HEK293 (cell line): ENCODE results near the gene CYP2F1.

Source experiments
- CTCF ChIP-seq: fragments of 450-650 bp; formaldehyde crosslinking; IDR thresholded peaks from 2 replicates; pipeline ENCODE4 v1.5.1; 2016; ENCODE audit warnings: missing biosample characterization, missing genetic modification characterization
- HOXC10 ChIP-seq: sonication (generic); formaldehyde crosslinking; IDR thresholded peaks from 2 replicates; pipeline ENCODE4 v1.8.1; 2023; ENCODE audit warnings: mild to moderate bottlenecking, missing genetic modification reagents
- MYNN ChIP-seq: fragments of 450-650 bp; formaldehyde crosslinking; IDR thresholded peaks from 2 replicates; pipeline ENCODE4 v1.5.1; 2016; ENCODE audit warnings: missing biosample characterization, missing genetic modification characterization, borderline replicate concordance
- SALL2 ChIP-seq: fragments of 450-650 bp; formaldehyde crosslinking; IDR thresholded peaks from 2 replicates; pipeline ENCODE4 v1.5.0; 2017; ENCODE audit warnings: missing biosample characterization, mild to moderate bottlenecking, missing genetic modification characterization, borderline replicate concordance
- SP3 ChIP-seq: fragments of 450-650 bp; formaldehyde crosslinking; IDR thresholded peaks from 2 replicates; pipeline ENCODE4 v1.5.1; 2016; ENCODE audit warnings: missing biosample characterization, missing genetic modification characterization
- ZBTB1 ChIP-seq: fragments of 450-650 bp; formaldehyde crosslinking; IDR thresholded peaks from 2 replicates; pipeline ENCODE4 v1.5.1; 2016; ENCODE audit warnings: missing biosample characterization, missing genetic modification characterization
- ZBTB21 ChIP-seq: fragments of 450-650 bp; formaldehyde crosslinking; IDR thresholded peaks from 2 replicates; pipeline ENCODE4 v1.5.1; 2017; ENCODE audit warnings: missing biosample characterization, missing genetic modification characterization
- ZNF114 ChIP-seq: fragments of 450-650 bp; formaldehyde crosslinking; IDR thresholded peaks from 2 replicates; pipeline ENCODE4 v1.5.0; 2017; ENCODE audit warnings: missing biosample characterization, missing genetic modification characterization
- ZNF274 ChIP-seq, 2 experiments: fragments of 200-500 bp in 1 of 2; fragments of 450-650 bp in 1 of 2; sonication (Bioruptor generic) in 1 of 2; formaldehyde crosslinking in 1 of 2; IDR thresholded peaks; 2 replicates each; pipeline versions ENCODE4 v1.5.1 to v1.6.1; 2014 to 2016; ENCODE audit warnings: borderline replicate concordance in 1 of 2, inconsistent platforms in 1 of 2, low read length in 1 of 2, missing biosample characterization in 1 of 2, missing genetic modification characterization in 1 of 2
- ZNF341 ChIP-seq: fragments of 450-650 bp; formaldehyde crosslinking; IDR thresholded peaks from 2 replicates; pipeline ENCODE4; 2016; ENCODE audit warnings: low read depth, missing biosample characterization, missing genetic modification characterization
- ZNF37A ChIP-seq: fragments of 450-650 bp; IDR thresholded peaks from 2 replicates; pipeline ENCODE4 v1.5.1; 2018; ENCODE audit warnings: missing biosample characterization, missing genetic modification characterization
- ZNF639 ChIP-seq: fragments of 450-650 bp; formaldehyde crosslinking; IDR thresholded peaks from 2 replicates; pipeline ENCODE4 v1.5.1; 2016; ENCODE audit warnings: missing biosample characterization, missing genetic modification characterization

GRCh38 chr19:41128692-41129091 lies 14.5 kb downstream of the CYP2F1 start:
- TF ChIP-seq CTCF (tag by site-specific recombination) (no peak), SALL2 (no peak), ZNF37A (tag by site-specific recombination) (no peak), ZBTB1 (tag by site-specific recombination) (no peak), ZNF341 (tag by site-specific recombination) (no peak), HOXC10 (CRISPR knock-in tag) (no peak), MYNN (tag by site-specific recombination) (no peak), ZBTB21 (tag by site-specific recombination) (no peak), ZNF639 (tag by site-specific recombination) (no peak), ZNF114 (tag by site-specific recombination) (no peak), SP3 (tag by site-specific recombination) (no peak), ZNF274 (IDR thresholded peaks at IDR 0.05; ENCODE audit: low read length) (no peak), ZNF274 (tag by site-specific recombination; IDR thresholded peaks at IDR 0.05; ENCODE audit: borderline replicate concordance) (no peak)
